ENCODE data around the gene C6. TPM values are rescaled to one million over a fixed set of nuclear protein-coding genes. Genes with fewer than 3 reads are reported as not detected.
A peak's percentile ranks its signal among the peaks of the same experiment; 100 is the strongest.

C6 gene
- total RNA-seq, 4 donors from 2014 or later = 9.6 to 37.6 (median 15.0) TPM

- Histone ChIP-seq H3K9me3 (peaks cover 0 to 12% (median 0%) of the 10 kb centered on the region in 4 donors), H3K36me3 (no peaks in the 10 kb centered on the region), H3K27ac (no peak overlapping the region), H3K27me3 (no peaks in the 10 kb centered on the region), H3K4me1 (peaks cover 0 to 6% (median 0%) of the 10 kb centered on the region in 4 donors), H3K4me3 (no peak overlapping the region)
- 54 to 67% methylated on average over 1 of the region's 1 CpG for WGBS, 2 donors
- DNase-seq (ENCODE audit: low spot score in 2 of 2) = no peak
- TF ChIP-seq EP300 (IDR thresholded peaks at IDR 0.05) = no peak
- TF ChIP-seq CTCF (IDR thresholded peaks at IDR 0.05) = no peak
- TF ChIP-seq POLR2A (IDR thresholded peaks at IDR 0.05) = no peak
Measured at GRCh38 chr5:41201082-41201772, 12.1 kb downstream of the C6 start.

GRCh38 chr5:41200506-41200905 is 12.8 kb downstream of the C6 start:
- Histone ChIP-seq H3K4me3 (no peak overlapping the region), H3K27me3 (no peaks in the 10 kb centered on the region), H3K36me3 (no peaks in the 10 kb centered on the region), H3K9me3 (peaks cover 0 to 8% (median 0%) of the 10 kb centered on the region in 4 donors), H3K4me1 (peaks cover 0 to 6% (median 0%) of the 10 kb centered on the region in 4 donors), H3K27ac (no peak overlapping the region)
- DNase-seq (ENCODE audit: low spot score in 2 of 2) = no peak
- TF ChIP-seq CTCF (IDR thresholded peaks at IDR 0.05) (no peak), EP300 (IDR thresholded peaks at IDR 0.05) (no peak), POLR2A (IDR thresholded peaks at IDR 0.05) (no peak)
- 47% methylated on average over 2 of the region's 2 CpGs for WGBS, 2 donors

- TF ChIP-seq EP300 (IDR thresholded peaks at IDR 0.05) = no peak
- TF ChIP-seq CTCF (IDR thresholded peaks at IDR 0.05) = no peak
- TF ChIP-seq POLR2A (IDR thresholded peaks at IDR 0.05) = no peak
- no peaks in the 10 kb centered on the region for H3K36me3 ChIP-seq
- DNase-seq (ENCODE audit: low spot score in 2 of 2) = no peak
- no peaks in the 10 kb centered on the region for H3K27me3 ChIP-seq
- 51 to 58% methylated on average over 3 of the region's 3 CpGs for WGBS, 2 donors
- no peak overlapping the region for H3K27ac ChIP-seq
- peaks cover 0 to 13% (median 0%) of the 10 kb centered on the region in 4 donors for H3K4me1 ChIP-seq
- H3K4me3 ChIP-seq = no peak overlapping the region
- H3K9me3 ChIP-seq = no peaks in the 10 kb centered on the region
Measured at GRCh38 chr5:41199660-41200059, 13.7 kb downstream of the C6 start.

- WGBS, 2 donors = 90 to 92% methylated on average over 2 of the region's 2 CpGs
- Histone ChIP-seq H3K4me3 (no peak overlapping the region), H3K36me3 (no peaks in the 10 kb centered on the region), H3K27ac (no peak overlapping the region), H3K27me3 (no peaks in the 10 kb centered on the region), H3K4me1 (peaks cover 0 to 24% (median 5%) of the 10 kb centered on the region in 4 donors), H3K9me3 (no peaks in the 10 kb centered on the region)
- DNase-seq (ENCODE audit: low spot score in 2 of 2) = no peak
- TF ChIP-seq CTCF (IDR thresholded peaks at IDR 0.05) (no peak), POLR2A (IDR thresholded peaks at IDR 0.05) (no peak), EP300 (IDR thresholded peaks at IDR 0.05) (no peak)
Measured at GRCh38 chr5:41196197-41196596, 17.1 kb downstream of the C6 start.

- Histone ChIP-seq H3K9me3 (no peaks in the 10 kb centered on the region), H3K27ac (peak overlapping the region; percentile 63 to 86 (median 74)), H3K36me3 (no peaks in the 10 kb centered on the region), H3K4me3 (no peak overlapping the region), H3K4me1 (peaks cover 0 to 23% (median 5%) of the 10 kb centered on the region in 4 donors), H3K27me3 (no peaks in the 10 kb centered on the region)
- TF ChIP-seq POLR2A (IDR thresholded peaks at IDR 0.05) (no peak), EP300 (IDR thresholded peaks at IDR 0.05) (no peak), CTCF (IDR thresholded peaks at IDR 0.05) (no peak)
- whole genome bisulfite sequencing, 2 donors = 93 to 94% methylated on average over 1 of the region's 1 CpG
- no peak for DNase-seq (ENCODE audit: low spot score in 2 of 2)
Measured at GRCh38 chr5:41195228-41195627, 18.1 kb downstream of the C6 start.
